ENCODE results near the gene MTARC1. TPM values are rescaled to one million over a fixed set of nuclear protein-coding genes. Genes with fewer than 3 reads are reported as not detected.

MTARC1 gene
- total RNA-seq, 1 donor from 2014 or later = 8.3 TPM

DNA sequence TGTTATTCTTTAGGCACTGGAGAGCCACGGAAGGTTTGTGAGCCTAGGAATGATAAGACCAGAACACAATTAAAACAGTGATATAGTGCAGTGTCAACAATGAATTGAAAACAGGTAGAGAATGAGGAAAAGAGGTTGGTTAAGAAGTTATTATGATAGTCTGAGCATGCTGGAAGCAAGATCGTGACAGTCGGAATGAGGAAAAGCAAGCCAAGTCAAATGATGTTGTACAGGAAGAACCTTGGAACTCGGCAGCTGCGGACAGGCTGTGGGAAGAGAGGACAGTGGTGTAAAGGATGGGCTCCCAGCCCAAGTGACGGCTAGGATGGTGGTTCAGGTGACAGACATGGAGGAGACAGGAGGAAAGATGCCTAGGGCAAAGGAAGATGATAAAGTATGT lies 25.6 kb downstream of the MTARC1 start:
- Histone ChIP-seq H3K27ac (replicated peaks) (no peak overlapping the region), H3K4me3 (no peak overlapping the region), H3K4me1 (peaks cover 16% of the 10 kb centered on the region), H3K36me3 (peaks cover 17% of the 10 kb centered on the region), H3K9me3 (replicated peaks) (no peaks in the 10 kb centered on the region), H3K27me3 (ENCODE audit: low read depth) (no peaks in the 10 kb centered on the region)
- intact Hi-C loops (cut with micrococcal nuclease) = loop anchor here (10.0 kb wide), 2 partner anchors 62 to 622 kb away; partner anchors contain the start of gene HLX
- TF ChIP-seq, protein P1, sequence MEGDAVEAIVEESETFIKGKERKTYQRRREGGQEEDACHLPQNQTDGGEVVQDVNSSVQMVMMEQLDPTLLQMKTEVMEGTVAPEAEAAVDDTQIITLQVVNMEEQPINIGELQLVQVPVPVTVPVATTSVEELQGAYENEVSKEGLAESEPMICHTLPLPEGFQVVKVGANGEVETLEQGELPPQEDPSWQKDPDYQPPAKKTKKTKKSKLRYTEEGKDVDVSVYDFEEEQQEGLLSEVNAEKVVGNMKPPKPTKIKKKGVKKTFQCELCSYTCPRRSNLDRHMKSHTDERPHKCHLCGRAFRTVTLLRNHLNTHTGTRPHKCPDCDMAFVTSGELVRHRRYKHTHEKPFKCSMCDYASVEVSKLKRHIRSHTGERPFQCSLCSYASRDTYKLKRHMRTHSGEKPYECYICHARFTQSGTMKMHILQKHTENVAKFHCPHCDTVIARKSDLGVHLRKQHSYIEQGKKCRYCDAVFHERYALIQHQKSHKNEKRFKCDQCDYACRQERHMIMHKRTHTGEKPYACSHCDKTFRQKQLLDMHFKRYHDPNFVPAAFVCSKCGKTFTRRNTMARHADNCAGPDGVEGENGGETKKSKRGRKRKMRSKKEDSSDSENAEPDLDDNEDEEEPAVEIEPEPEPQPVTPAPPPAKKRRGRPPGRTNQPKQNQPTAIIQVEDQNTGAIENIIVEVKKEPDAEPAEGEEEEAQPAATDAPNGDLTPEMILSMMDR (IDR thresholded peaks at IDR 0.05; ENCODE audit: borderline replicate concordance) = no peak
- no peak for DNase-seq

DNA sequence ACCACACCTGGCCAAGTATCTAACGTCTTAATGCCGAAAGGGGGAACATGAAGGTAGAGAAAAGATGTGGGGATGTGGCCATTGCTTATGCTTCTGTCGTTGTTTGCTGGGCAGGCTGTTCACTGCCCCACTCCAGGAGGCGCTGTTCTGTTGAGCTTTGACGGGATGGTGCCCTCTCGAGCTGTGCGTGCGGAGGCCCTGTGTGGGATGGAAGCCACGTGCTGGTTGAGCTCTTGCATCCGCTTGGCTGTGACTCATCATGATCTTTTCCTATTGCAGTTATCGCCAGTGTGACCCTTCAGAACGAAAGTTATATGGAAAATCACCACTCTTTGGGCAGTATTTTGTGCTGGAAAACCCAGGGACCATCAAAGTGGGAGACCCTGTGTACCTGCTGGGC lies 26.3 kb downstream of the MTARC1 start:
- no peak overlapping the region for H3K4me3 ChIP-seq
- no peaks in the 10 kb centered on the region for H3K27me3 ChIP-seq (ENCODE audit: low read depth)
- peaks cover 24% of the 10 kb centered on the region for H3K36me3 ChIP-seq
- H3K4me1 ChIP-seq = peaks cover 16% of the 10 kb centered on the region
- TF ChIP-seq, protein P1 (IDR thresholded peaks at IDR 0.05; ENCODE audit: borderline replicate concordance) = no peak
- no peak for DNase-seq
- intact Hi-C loops (cut with micrococcal nuclease) = loop anchor here (10.0 kb wide), 2 partner anchors 62 to 622 kb away; partner anchors contain the start of gene HLX
- no peaks in the 10 kb centered on the region for H3K9me3 ChIP-seq (replicated peaks)
- H3K27ac ChIP-seq (replicated peaks) = no peak overlapping the region

DNA sequence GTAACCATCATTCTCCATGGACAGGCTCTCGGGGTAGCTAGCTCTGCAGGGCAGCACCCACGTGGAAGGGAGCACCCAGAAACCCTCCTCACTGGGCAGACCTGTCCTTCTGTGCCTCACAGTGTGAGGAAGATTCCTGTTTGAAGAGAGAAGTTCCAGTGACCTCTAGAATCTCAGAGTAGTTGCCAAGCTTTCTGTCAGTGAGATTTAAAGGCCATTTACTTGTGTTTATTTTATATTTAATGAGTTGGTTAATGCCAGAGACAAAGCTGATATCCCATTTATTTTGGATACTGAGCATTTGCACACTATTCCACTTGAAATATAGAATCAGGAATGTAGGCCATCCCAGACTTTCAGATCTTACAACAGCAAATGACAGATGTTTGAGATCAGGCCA lies 28.7 kb downstream of the MTARC1 start:
- no peaks in the 10 kb centered on the region for H3K27me3 ChIP-seq (ENCODE audit: low read depth)
- H3K9me3 ChIP-seq (replicated peaks) = no peaks in the 10 kb centered on the region
- H3K4me1 ChIP-seq = peaks cover 4% of the 10 kb centered on the region
- H3K4me3 ChIP-seq = no peak overlapping the region
- no peak overlapping the region for H3K27ac ChIP-seq (replicated peaks)
- DNase-seq = no peak
- TF ChIP-seq, protein P1 (IDR thresholded peaks at IDR 0.05; ENCODE audit: borderline replicate concordance) = no peak
- intact Hi-C loops (cut with micrococcal nuclease) = loop anchor here (10.0 kb wide), 2 partner anchors 59 to 619 kb away; partner anchors contain the start of gene HLX
- H3K36me3 ChIP-seq = peaks cover 25% of the 10 kb centered on the region

DNA sequence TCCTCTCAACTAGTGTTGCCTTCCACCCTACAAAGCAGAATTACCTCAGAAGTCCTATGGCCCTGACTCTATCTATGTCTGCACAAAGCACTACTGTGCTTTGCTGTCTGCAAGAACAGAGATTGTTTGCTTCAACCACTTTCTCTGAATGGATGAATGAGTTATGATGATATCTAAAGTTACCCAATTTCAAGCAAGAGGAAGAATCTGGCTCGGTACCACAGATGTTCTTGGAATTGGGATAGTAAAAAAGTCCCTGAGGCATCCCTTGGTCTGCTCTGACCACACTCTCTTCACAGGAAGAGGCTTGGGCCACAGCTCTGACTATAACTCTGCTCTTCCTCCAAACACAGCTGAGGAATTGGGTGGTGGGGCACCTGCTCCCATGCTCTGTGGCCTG lies 31.2 kb downstream of the MTARC1 start:
- no peaks in the 10 kb centered on the region for H3K4me1 ChIP-seq
- DNase-seq = no peak
- TF ChIP-seq, protein P1 (IDR thresholded peaks at IDR 0.05; ENCODE audit: borderline replicate concordance) = no peak
- H3K9me3 ChIP-seq (replicated peaks) = no peaks in the 10 kb centered on the region
- no peak overlapping the region for H3K27ac ChIP-seq (replicated peaks)
- no peak overlapping the region for H3K4me3 ChIP-seq
- no peaks in the 10 kb centered on the region for H3K27me3 ChIP-seq (ENCODE audit: low read depth)
- peaks cover 24% of the 10 kb centered on the region for H3K36me3 ChIP-seq
- intact Hi-C loops (cut with micrococcal nuclease) = loop anchor here (10.0 kb wide), 2 partner anchors 57 to 617 kb away; partner anchors contain the start of gene HLX

DNA sequence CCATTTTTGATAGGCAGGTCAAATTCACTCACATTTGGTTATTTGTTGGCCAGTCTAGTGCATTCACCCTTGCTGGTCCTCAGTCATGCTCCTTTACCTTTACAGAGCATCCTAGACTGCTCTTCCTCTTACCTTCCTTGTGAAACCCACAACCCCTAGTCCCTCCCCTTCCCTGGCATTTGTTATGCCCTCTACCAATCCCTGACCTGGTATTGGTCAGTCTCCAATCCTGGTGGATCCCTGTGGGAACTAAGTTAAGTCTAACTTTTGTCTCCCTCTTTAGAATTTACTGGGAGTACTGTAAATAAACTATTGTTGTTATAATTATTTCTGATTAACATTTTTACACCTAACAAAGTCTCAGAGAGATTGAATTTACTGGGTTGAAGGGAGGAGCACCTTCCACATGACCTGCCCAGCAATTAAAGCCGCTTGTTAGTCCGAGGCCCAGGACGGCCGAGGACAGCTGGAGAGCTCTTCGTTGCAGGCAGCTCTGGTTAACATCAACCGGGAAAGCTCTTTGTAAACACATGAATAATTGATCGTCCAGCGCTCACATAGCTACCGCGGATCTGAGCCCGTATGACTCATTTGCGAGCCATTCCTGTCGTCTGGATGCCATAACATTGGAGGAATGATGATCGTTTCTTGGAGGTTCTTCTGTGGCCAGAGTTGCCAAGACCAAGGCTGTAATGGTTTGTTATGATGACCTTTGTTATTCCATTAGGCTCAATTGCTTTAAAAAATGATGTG lies 31.9 kb downstream of the MTARC1 start:
- H3K27me3 ChIP-seq (ENCODE audit: low read depth) = no peaks in the 10 kb centered on the region
- TF ChIP-seq, protein P1 (IDR thresholded peaks at IDR 0.05; ENCODE audit: borderline replicate concordance) = no peak
- no peak for DNase-seq
- H3K36me3 ChIP-seq = peaks cover 17% of the 10 kb centered on the region
- no peak overlapping the region for H3K4me3 ChIP-seq
- no peaks in the 10 kb centered on the region for H3K4me1 ChIP-seq
- intact Hi-C loops (cut with micrococcal nuclease) = loop anchor here (10.0 kb wide), 2 partner anchors 56 to 616 kb away; partner anchors contain the start of gene HLX
- H3K9me3 ChIP-seq (replicated peaks) = no peaks in the 10 kb centered on the region
- H3K27ac ChIP-seq (replicated peaks) = no peak overlapping the region
